ENCODE measurements around the gene INAFM1. TPM values are rescaled to one million over a fixed set of nuclear protein-coding genes. Genes with fewer than 3 reads are reported as not detected.

Gene INAFM1
- total and polyA plus RNA-seq, 9 of the 15 experiments (the other 6 are each of a cell fraction or from before 2014, with no cell fraction given) = 0.71 to 30.9 (median 3.1) TPM

GRCh38 chr19:47230054-47230920, 44.4 kb upstream of the INAFM1 start (continued):
- TF ChIP-seq MEF2D (tag; conservative IDR thresholded peaks at IDR 0.05; ENCODE audit: low read depth) = no peak; the same call in 1 of the 2 replicates
- TF ChIP-seq TFE3 (CRISPR knock-in tag; IDR thresholded peaks at IDR 0.05) = no peak
- no peak; the same call in 1 of the 2 replicates for TF ChIP-seq ETV5 (CRISPR knock-in tag; IDR thresholded peaks at IDR 0.05; ENCODE audit: low read depth)
- no peak for TF ChIP-seq MECOM (CRISPR knock-in tag; IDR thresholded peaks at IDR 0.05)
- TF ChIP-seq SRSF7 (optimal IDR thresholded peaks at IDR 0.05; ENCODE audit: low read depth, low read length) = no peak
- TF ChIP-seq STAT5B (CRISPR knock-in tag; IDR thresholded peaks at IDR 0.05) = no peak
- no peak for TF ChIP-seq NCOA2 (IDR thresholded peaks at IDR 0.05; ENCODE audit: partially characterized antibody in 2 of 2)
- no peak; the same call in none of the 2 replicates for TF ChIP-seq SP1 (CRISPR knock-in tag; IDR thresholded peaks at IDR 0.05)
- no peak for TF ChIP-seq ARID2 (IDR thresholded peaks at IDR 0.05)
- no peak for TF ChIP-seq ETS2 (tag; IDR thresholded peaks at IDR 0.05; ENCODE audit: borderline replicate concordance, poor library complexity, severe bottlenecking)
- no peak for TF ChIP-seq NCOA6 (IDR thresholded peaks at IDR 0.05)
- no peak for TF ChIP-seq PHF21A (IDR thresholded peaks at IDR 0.05; ENCODE audit: borderline replicate concordance, low read depth)
- no peak for TF ChIP-seq SNRNP70 (optimal IDR thresholded peaks at IDR 0.05; ENCODE audit: low read depth, low read length)
- no peak for TF ChIP-seq STAT5A (IDR thresholded peaks at IDR 0.05; ENCODE audit: borderline replicate concordance, low read length)
- no peak for TF ChIP-seq CREB3 (tag; conservative IDR thresholded peaks at IDR 0.05; ENCODE audit: low read depth)
- no peak for TF ChIP-seq ASH1L (IDR thresholded peaks at IDR 0.05; ENCODE audit: borderline replicate concordance, low read depth, partially characterized antibody)
- peak in 1 of 2 experiments; percentile 20 for TF ChIP-seq AFF1 (IDR thresholded peaks at IDR 0.05; ENCODE audit: low read depth in 1 of 2, partially characterized antibody in 2 of 2)
- TF ChIP-seq NR2C2 (CRISPR knock-in tag; IDR thresholded peaks at IDR 0.05) = no peak
- peak; percentile 52; the same call in 1 of the 2 replicates for TF ChIP-seq NR2C2 (tag; IDR thresholded peaks at IDR 0.05)
- TF ChIP-seq PRMT5 (CRISPR knock-in tag; IDR thresholded peaks at IDR 0.05) = no peak
- peak; percentile 35 for TF ChIP-seq FUS (optimal IDR thresholded peaks at IDR 0.05; ENCODE audit: low read depth, low read length)

Data from K562 (cell line).